Measurements from ENCODE around the gene ATXN7L1.
A peak's percentile ranks its signal among the peaks of the same experiment; 100 is the strongest.

The ATXN7L1 gene

GRCh38 chr7:105776986-105777910, 99.2 kb downstream of the ATXN7L1 start:
- in situ Hi-C loops (cut with HindIII; ENCODE audit: low sequenced_read_pairs), result no loop called here
- no peak for TF ChIP-seq CTCF (IDR thresholded peaks at IDR 0.05; ENCODE audit: low read depth, low read length)
- H3K4me3 ChIP-seq (ENCODE audit: low read depth, low read length), result no peak overlapping the region
- peak; percentile 47 for DNase-seq (ENCODE audit: low read depth, low spot score)

- H3K4me3 ChIP-seq (ENCODE audit: low read depth, low read length), result no peak overlapping the region
- DNase-seq (ENCODE audit: low read depth, low spot score), result peak; percentile 99
- no peak for TF ChIP-seq CTCF (IDR thresholded peaks at IDR 0.05; ENCODE audit: low read depth, low read length)
- in situ Hi-C loops (cut with HindIII; ENCODE audit: low sequenced_read_pairs), result no loop called here
Observed at GRCh38 chr7:105776068-105776790, 100.2 kb downstream of the ATXN7L1 start.

- no peak for TF ChIP-seq CTCF (IDR thresholded peaks at IDR 0.05; ENCODE audit: low read depth, low read length)
- in situ Hi-C loops (cut with HindIII; ENCODE audit: low sequenced_read_pairs), result no loop called here
- H3K4me3 ChIP-seq (ENCODE audit: low read depth, low read length), result no peak overlapping the region
- DNase-seq (ENCODE audit: low read depth, low spot score), result no peak
Observed at GRCh38 chr7:105775580-105775979, 100.8 kb downstream of the ATXN7L1 start.

GRCh38 chr7:105773030-105773460, 103.4 kb downstream of the ATXN7L1 start:
- no peak for TF ChIP-seq CTCF (IDR thresholded peaks at IDR 0.05; ENCODE audit: low read depth, low read length)
- in situ Hi-C loops (cut with HindIII; ENCODE audit: low sequenced_read_pairs), result no loop called here
- no peak overlapping the region for H3K4me3 ChIP-seq (ENCODE audit: low read depth, low read length)
- no peak for DNase-seq (ENCODE audit: low read depth, low spot score)

GRCh38 chr7:105769901-105770628, 106.3 kb downstream of the ATXN7L1 start:
- DNase-seq (ENCODE audit: low read depth, low spot score), result peak; percentile 19
- no peak for TF ChIP-seq CTCF (IDR thresholded peaks at IDR 0.05; ENCODE audit: low read depth, low read length)
- in situ Hi-C loops (cut with HindIII; ENCODE audit: low sequenced_read_pairs), result no loop called here
- H3K4me3 ChIP-seq (ENCODE audit: low read depth, low read length), result no peak overlapping the region

- H3K4me3 ChIP-seq (ENCODE audit: low read depth, low read length), result no peak overlapping the region
- in situ Hi-C loops (cut with HindIII; ENCODE audit: low sequenced_read_pairs), result no loop called here
- DNase-seq (ENCODE audit: low read depth, low spot score), result no peak
- TF ChIP-seq CTCF (IDR thresholded peaks at IDR 0.05; ENCODE audit: low read depth, low read length), result no peak
Observed at GRCh38 chr7:105768898-105769507, 107.4 kb downstream of the ATXN7L1 start.

Data from astrocyte of the spinal cord (primary cell).